CD4-positive, alpha-beta T cell treated with Interleukin-1 beta for 1 hour (primary cell): ENCODE data around the gene CR1.
"Not testable (repeated sequence)": the region's sequence is repeated elsewhere in the genome, so short reads cannot be mapped to it uniquely, and the experiment has no call there.

Experiments used
- DNase-seq, 2 donors: peaks; one replicate each; pipeline ENCODE4 v3.0.0-alpha.2; 2020 to 2022

CR1 gene

GRCh38 chr1:207495801-207496792 is at the start of gene CR1:
Gene CR1, plus strand, starts transcription at chr1:207496157. Its CDS starts 111 bp downstream, at chr1:207496268.
- peak; percentile 25 to 50 for DNase-seq

- no peak for DNase-seq
Measured at GRCh38 chr1:207453710-207454045, 42.3 kb upstream of the CR1 start.

GRCh38 chr1:207454046-207454964 is 41.7 kb upstream of the CR1 start, which contains the start of gene CR2:
Gene CR2, plus strand, starts transcription at chr1:207454328. Its CDS starts 91 bp downstream, at chr1:207454419.
- DNase-seq: peak; percentile 34 to 75

- no peak for DNase-seq
Measured at GRCh38 chr1:207455183-207455754, 40.7 kb upstream of the CR1 start.

- no peak for DNase-seq
Measured at GRCh38 chr1:207458414-207458813, 37.5 kb upstream of the CR1 start.

- DNase-seq: peak; percentile 47 to 60
Measured at GRCh38 chr1:207459008-207459407, 36.9 kb upstream of the CR1 start.

GRCh38 chr1:207461649-207462048 is 34.3 kb upstream of the CR1 start:
- no peak for DNase-seq

- DNase-seq: no peak
Measured at GRCh38 chr1:207462535-207462934, 33.4 kb upstream of the CR1 start.

- no peak for DNase-seq
Measured at GRCh38 chr1:207463021-207463420, 32.9 kb upstream of the CR1 start.

- DNase-seq: no peak
Measured at GRCh38 chr1:207463571-207463970, 32.4 kb upstream of the CR1 start.

GRCh38 chr1:207470927-207471326 is 25.0 kb upstream of the CR1 start:
- peak; percentile 20 to 24 for DNase-seq

- DNase-seq: no peak
Measured at GRCh38 chr1:207474210-207474609, 21.7 kb upstream of the CR1 start.

GRCh38 chr1:207486198-207486597 is 9.8 kb upstream of the CR1 start:
- DNase-seq: no peak

GRCh38 chr1:207487636-207488035 is 8.3 kb upstream of the CR1 start:
- no peak for DNase-seq

GRCh38 chr1:207493212-207493611 is 2.7 kb upstream of the CR1 start:
- no peak for DNase-seq

GRCh38 chr1:207494171-207494570 is 1.8 kb upstream of the CR1 start:
- no peak for DNase-seq

- DNase-seq: not testable (repeated sequence)
Measured at GRCh38 chr1:207495281-207495680, 676 bp upstream of the CR1 start.

GRCh38 chr1:207497941-207498340 is 2.0 kb downstream of the CR1 start:
- no peak for DNase-seq

GRCh38 chr1:207499573-207499972 is 3.6 kb downstream of the CR1 start:
- peak; percentile 69 to 71 for DNase-seq

- DNase-seq: no peak
Measured at GRCh38 chr1:207500306-207500705, 4.3 kb downstream of the CR1 start.

GRCh38 chr1:207501071-207501470 is 5.1 kb downstream of the CR1 start:
- no peak for DNase-seq

- no peak for DNase-seq
Measured at GRCh38 chr1:207502726-207503125, 6.8 kb downstream of the CR1 start.

- DNase-seq: no peak
Measured at GRCh38 chr1:207503950-207504349, 8.0 kb downstream of the CR1 start.
